Globus pallidus (tissue), 1 donor: Measurements from ENCODE around the gene GRAPL.
"Not testable (repeated sequence)": the region's sequence is repeated elsewhere in the genome, so short reads cannot be mapped to it uniquely, and the experiment has no call there.

ENCODE experiments used
- DNase-seq: peaks from one replicate; pipeline ENCODE4 v3.0.0-alpha.2; 2015; ENCODE audit warnings: low spot score

GRAPL gene

GRCh38 chr17:19127148-19127980 is at the start of gene GRAPL:
Gene GRAPL (plus strand): TSS chr17:19127589. CDS start chr17:19127620, 31 bp downstream.
- not testable (repeated sequence) for DNase-seq

- DNase-seq: not testable (repeated sequence)
Measured at GRCh38 chr17:19088804-19089685, 38.3 kb upstream of the GRAPL start.

- DNase-seq: not testable (repeated sequence)
Measured at GRCh38 chr17:19090058-19090772, 37.2 kb upstream of the GRAPL start.

GRCh38 chr17:19092737-19093683 is 34.4 kb upstream of the GRAPL start:
- DNase-seq: not testable (repeated sequence)

GRCh38 chr17:19093684-19094438 is 33.5 kb upstream of the GRAPL start:
- DNase-seq: not testable (repeated sequence)

- not testable (repeated sequence) for DNase-seq
Measured at GRCh38 chr17:19108517-19108916, 18.9 kb upstream of the GRAPL start.

GRCh38 chr17:19110189-19111097 is 16.9 kb upstream of the GRAPL start:
- not testable (repeated sequence) for DNase-seq

GRCh38 chr17:19111111-19111711 is 16.2 kb upstream of the GRAPL start:
- DNase-seq: not testable (repeated sequence)

- not testable (repeated sequence) for DNase-seq
Measured at GRCh38 chr17:19111801-19112458, 15.5 kb upstream of the GRAPL start.

GRCh38 chr17:19112459-19112826 is 14.9 kb upstream of the GRAPL start:
- DNase-seq: not testable (repeated sequence)

- not testable (repeated sequence) for DNase-seq
Measured at GRCh38 chr17:19118695-19119094, 8.7 kb upstream of the GRAPL start.

GRCh38 chr17:19125289-19125688 is 2.1 kb upstream of the GRAPL start:
- not testable (repeated sequence) for DNase-seq

- DNase-seq: not testable (repeated sequence)
Measured at GRCh38 chr17:19129500-19129899, 2.1 kb downstream of the GRAPL start.

GRCh38 chr17:19131108-19131507 is 3.7 kb downstream of the GRAPL start:
- DNase-seq: not testable (repeated sequence)

- not testable (repeated sequence) for DNase-seq
Measured at GRCh38 chr17:19131772-19132171, 4.4 kb downstream of the GRAPL start.

- not testable (repeated sequence) for DNase-seq
Measured at GRCh38 chr17:19133793-19134192, 6.4 kb downstream of the GRAPL start.

GRCh38 chr17:19135391-19135790 is 8.0 kb downstream of the GRAPL start:
- DNase-seq: not testable (repeated sequence)

- DNase-seq: not testable (repeated sequence)
Measured at GRCh38 chr17:19136138-19136537, 8.7 kb downstream of the GRAPL start.
